Measurements from ENCODE around the gene SLC6A8.
"Not testable (repeated sequence)": the region's sequence is repeated elsewhere in the genome, so short reads cannot be mapped to it uniquely, and the experiment has no call there.

Gene SLC6A8

DNA sequence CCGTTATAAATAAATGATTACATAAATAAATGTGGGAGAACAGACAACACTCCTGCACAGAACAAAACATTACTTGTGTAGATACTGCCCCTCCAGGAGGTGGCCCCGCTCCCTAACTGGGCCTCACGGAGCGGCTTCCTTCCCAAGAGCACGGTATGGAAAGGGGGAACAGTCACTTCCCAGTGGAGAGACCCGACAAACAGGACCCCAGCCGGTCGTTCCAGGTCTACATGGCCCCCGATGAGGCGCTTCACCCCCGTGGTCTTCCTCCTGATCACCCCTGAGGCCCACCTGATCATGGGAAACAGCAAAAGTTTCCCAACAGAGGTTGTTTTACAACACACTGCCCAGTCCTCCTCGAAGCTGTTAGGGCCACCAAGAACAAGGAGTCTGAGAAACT lies 6.6 kb upstream of the SLC6A8 start:
- Mint-ChIP-seq H3K27ac (no peak overlapping the region), H3K27me3 (peaks cover under 1% of the 10 kb centered on the region), H3K9me3 (ENCODE audit: low read depth) (no peaks in the 10 kb centered on the region), H3K36me3 (no peaks in the 10 kb centered on the region), H3K4me1 (ENCODE audit: low read depth) (no peaks in the 10 kb centered on the region), H3K4me3 (no peak overlapping the region)

DNA sequence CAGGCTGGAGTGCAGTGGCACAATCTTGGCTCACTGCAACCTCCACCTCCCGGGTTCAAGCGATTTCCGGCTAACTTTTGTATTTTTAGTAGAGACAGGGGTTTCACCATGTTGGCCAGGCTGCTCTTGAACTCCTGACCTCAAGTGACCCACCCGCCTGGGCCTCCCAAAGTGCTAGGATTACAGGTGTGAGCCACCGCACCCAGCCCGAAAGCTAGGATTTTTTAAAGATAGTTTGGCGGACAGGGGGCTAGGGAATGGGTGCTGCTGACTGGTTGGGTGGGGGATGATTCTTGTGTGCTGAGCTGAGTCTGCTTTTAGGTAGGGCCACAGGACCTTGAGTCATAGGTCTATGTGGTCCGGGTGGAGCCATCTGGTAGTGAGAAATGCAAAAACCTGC lies 4.2 kb upstream of the SLC6A8 start:
- not testable (repeated sequence) for H3K4me1 Mint-ChIP-seq (ENCODE audit: low read depth); H3K27me3 Mint-ChIP-seq; H3K36me3 Mint-ChIP-seq; H3K9me3 Mint-ChIP-seq (ENCODE audit: low read depth); H3K27ac Mint-ChIP-seq; H3K4me3 Mint-ChIP-seq

DNA sequence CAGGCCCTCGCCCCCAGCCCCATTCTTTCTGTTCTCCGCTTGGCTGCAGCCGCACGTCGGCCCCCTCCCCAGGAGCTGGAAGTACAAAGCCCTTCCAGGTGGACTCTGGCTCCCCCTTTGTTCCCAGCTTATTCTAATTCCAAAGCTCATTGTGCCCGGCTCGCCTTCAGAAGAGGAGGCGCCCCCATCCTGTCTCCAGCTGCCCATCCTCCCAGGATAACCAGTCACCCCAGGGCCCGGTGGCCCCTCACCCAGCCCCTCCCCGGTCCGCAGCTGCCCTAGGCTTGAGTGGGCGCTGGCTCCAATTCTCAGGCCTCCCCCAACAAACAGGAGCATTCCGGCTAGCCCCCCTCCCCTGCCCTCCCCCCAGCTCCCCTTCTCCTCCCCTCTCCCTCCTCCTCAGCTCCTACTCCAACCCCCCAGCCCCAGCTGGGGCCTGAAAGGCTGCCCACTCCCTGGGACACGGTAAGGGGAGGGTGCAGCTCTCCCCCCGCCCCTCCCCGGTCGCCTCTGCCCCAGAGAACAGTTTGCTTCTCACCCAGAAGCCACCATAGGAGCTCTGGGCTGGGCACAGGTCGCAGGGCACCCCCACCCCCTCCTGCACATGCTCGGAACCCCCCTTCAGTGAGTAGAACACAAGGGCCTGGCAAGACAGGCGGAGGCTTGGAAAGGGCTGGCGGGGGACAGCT lies 3.1 kb upstream of the SLC6A8 start:
- Mint-ChIP-seq H3K4me1 (ENCODE audit: low read depth) (no peaks in the 10 kb centered on the region), H3K27me3 (no peaks in the 10 kb centered on the region)

DNA sequence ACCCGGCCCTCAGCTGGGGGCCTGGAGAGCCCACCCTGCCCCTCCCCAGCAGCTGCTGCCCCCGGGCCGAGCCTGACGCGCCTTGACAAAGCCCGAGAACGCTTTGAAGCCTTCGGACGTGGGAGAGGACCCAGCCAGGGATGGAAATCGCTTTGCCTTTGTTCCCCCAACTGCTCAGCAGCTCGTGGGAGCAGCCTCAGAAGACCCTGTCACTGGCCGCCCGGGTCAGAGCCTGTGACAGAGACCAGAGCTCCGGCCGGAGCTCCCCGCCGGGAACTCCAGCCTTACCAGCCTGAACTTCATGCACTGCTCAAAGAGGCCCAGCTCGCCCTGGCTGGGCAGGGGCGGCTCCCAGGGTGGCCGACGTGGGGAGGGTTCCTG lies 2.6 kb upstream of the SLC6A8 start:
- no peaks in the 10 kb centered on the region for H3K27me3 Mint-ChIP-seq
- no peaks in the 10 kb centered on the region for H3K36me3 Mint-ChIP-seq
- no peak overlapping the region for H3K27ac Mint-ChIP-seq
- H3K4me1 Mint-ChIP-seq (ENCODE audit: low read depth), result no peaks in the 10 kb centered on the region
- H3K4me3 Mint-ChIP-seq, result no peak overlapping the region
- H3K9me3 Mint-ChIP-seq (ENCODE audit: low read depth), result no peaks in the 10 kb centered on the region

More for the DNA sequence above, 3.1 kb upstream of the SLC6A8 start:
- no peaks in the 10 kb centered on the region for H3K9me3 Mint-ChIP-seq (ENCODE audit: low read depth)
- H3K36me3 Mint-ChIP-seq, result no peaks in the 10 kb centered on the region
- no peak overlapping the region for H3K4me3 Mint-ChIP-seq
- no peak overlapping the region for H3K27ac Mint-ChIP-seq

DNA sequence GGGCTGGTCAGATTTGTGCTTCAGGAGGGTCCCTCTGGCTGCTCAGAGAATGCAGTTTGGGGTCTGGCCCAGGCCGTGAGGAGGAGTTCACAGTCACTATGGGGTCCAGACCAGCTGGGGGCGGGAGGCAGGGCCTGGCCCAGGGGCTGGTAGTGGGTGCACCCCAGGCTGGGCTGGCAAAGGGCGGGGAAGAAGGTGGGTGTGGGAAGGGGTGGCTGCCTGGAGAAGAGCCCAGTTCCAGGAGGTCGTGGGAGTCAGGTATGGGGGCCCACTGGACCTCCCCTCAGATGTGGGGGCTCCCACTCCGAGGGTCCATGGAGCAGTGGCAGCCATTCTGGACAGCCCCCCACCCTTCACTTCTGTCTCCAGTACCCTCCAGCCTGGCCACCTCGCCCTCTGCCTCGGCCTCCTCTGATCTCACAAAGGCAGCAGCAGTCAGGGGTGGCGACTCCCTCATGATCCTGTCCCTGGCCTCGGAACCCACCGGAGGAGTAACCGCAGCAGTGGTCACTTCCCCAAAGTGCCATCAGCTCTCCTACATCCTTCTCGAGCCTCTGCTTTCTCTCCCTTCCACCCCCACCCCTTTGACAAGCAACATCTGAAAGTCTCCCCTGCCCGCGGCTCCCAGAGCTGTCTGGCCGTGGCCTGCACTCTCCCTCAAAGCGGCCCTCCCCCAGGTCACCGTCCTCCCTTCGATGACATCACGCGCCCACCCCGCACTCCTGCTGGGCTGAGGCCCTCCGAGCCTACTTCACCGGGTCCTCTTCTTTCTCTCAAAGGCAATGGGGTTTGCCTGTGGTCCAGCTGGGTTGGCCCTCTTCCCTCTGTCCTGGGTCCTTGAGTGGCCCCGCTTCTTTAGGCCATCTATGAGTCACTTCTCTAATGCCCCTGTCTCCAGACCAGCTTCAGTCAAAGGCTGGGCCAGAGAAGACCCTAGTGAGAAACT lies 1.7 kb upstream of the SLC6A8 start:
- Mint-ChIP-seq H3K4me3 (no peak overlapping the region), H3K9me3 (ENCODE audit: low read depth) (no peaks in the 10 kb centered on the region), H3K27me3 (no peaks in the 10 kb centered on the region), H3K36me3 (no peaks in the 10 kb centered on the region), H3K27ac (no peak overlapping the region), H3K4me1 (ENCODE audit: low read depth) (no peaks in the 10 kb centered on the region)

DNA sequence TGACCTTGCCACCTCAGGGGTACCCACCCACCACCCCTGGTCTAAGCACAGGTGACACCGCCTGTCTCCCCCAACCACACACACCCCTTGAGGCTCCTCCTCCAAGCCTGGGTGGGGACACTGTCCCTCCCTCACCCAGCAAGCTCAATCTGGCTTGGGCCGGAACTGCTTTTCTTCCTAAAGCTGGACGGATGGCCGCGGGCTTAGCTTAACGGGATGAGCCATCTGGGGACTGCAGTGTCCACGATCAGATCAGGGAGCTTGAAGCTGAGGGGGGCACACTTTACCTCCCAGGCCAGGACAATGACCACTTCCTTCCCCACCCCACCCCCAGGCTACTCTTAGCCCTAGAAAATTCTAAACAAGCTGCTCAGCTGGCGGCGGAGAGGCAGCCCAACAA lies 1.0 kb upstream of the SLC6A8 start:
- no peaks in the 10 kb centered on the region for H3K9me3 Mint-ChIP-seq (ENCODE audit: low read depth)
- no peaks in the 10 kb centered on the region for H3K27me3 Mint-ChIP-seq
- no peaks in the 10 kb centered on the region for H3K4me1 Mint-ChIP-seq (ENCODE audit: low read depth)
- no peaks in the 10 kb centered on the region for H3K36me3 Mint-ChIP-seq
- no peak overlapping the region for H3K4me3 Mint-ChIP-seq
- H3K27ac Mint-ChIP-seq, result no peak overlapping the region

DNA sequence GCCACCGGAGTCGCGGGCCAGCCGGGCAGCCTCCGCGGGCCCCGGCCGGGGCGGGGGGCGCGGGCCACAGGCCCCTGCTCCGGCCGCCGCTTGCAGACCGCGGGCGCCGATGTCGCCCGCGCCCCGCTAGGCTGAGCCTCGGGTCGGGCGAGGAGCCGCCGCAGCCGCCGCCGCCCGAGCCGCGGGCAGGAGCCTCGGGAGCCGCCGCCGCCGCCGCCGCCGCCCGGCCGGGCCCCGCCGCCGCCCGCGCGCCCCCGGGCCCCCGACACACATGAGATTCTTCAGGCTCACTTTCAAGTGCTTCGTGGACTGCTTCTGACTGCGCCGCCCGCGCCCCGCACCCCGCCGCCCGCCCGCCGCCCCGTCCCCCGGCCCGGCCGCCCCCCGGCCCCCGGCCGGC lies 345 bp downstream of the SLC6A8 start:
- Mint-ChIP-seq H3K4me1 (ENCODE audit: low read depth) (no peaks in the 10 kb centered on the region), H3K9me3 (ENCODE audit: low read depth) (no peaks in the 10 kb centered on the region), H3K4me3 (no peak overlapping the region), H3K27ac (no peak overlapping the region), H3K27me3 (no peaks in the 10 kb centered on the region), H3K36me3 (no peaks in the 10 kb centered on the region)

DNA sequence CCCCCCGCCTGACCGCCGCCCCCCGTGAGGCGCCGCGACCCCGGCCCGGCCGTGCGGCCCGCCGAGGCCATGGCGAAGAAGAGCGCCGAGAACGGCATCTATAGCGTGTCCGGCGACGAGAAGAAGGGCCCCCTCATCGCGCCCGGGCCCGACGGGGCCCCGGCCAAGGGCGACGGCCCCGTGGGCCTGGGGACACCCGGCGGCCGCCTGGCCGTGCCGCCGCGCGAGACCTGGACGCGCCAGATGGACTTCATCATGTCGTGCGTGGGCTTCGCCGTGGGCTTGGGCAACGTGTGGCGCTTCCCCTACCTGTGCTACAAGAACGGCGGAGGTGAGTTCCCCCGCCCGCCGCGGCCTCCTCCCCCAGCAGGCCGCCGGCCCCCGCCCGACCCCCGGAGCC lies 780 bp downstream of the SLC6A8 start:
- Mint-ChIP-seq H3K4me3 (no peak overlapping the region), H3K9me3 (ENCODE audit: low read depth) (no peaks in the 10 kb centered on the region), H3K27me3 (no peaks in the 10 kb centered on the region), H3K4me1 (ENCODE audit: low read depth) (no peaks in the 10 kb centered on the region), H3K27ac (no peak overlapping the region), H3K36me3 (no peaks in the 10 kb centered on the region)

DNA sequence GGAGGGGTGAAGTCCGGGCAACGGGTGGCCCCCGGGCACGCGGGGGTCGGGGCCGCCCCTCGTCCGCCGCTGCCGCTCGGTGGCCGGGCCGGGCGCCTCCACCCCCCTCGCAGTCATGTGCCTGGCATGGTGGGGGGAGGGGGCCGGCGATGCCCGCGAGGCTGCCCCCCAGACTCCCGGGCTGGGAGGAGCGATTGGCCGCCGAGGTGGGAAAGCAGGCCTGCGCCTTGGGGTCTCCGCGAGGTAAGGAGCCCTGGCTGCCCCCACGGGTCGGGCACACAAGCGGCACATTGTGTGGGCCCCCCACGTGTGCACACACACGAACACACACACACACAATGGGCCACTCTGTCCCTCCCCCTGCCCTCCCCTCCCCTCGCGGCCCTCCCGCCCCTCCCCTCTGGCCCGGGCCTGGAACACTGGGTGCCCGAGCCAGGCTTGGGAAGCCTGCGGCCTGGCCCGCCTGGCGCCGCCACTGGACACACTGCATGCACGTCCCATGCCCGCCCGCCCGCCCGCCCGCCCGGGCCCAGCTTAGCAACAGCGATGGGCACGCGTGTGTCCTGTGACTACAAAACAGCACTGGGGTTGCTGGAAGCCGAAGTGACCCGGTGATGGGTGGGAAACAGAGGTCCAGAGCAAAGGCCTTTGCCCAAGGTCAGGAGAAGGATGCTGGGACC lies 1.3 kb downstream of the SLC6A8 start:
- no peak overlapping the region for H3K27ac Mint-ChIP-seq
- no peaks in the 10 kb centered on the region for H3K9me3 Mint-ChIP-seq (ENCODE audit: low read depth)
- H3K36me3 Mint-ChIP-seq, result no peaks in the 10 kb centered on the region
- no peak overlapping the region for H3K4me3 Mint-ChIP-seq
- H3K4me1 Mint-ChIP-seq (ENCODE audit: low read depth), result no peaks in the 10 kb centered on the region
- no peaks in the 10 kb centered on the region for H3K27me3 Mint-ChIP-seq

DNA sequence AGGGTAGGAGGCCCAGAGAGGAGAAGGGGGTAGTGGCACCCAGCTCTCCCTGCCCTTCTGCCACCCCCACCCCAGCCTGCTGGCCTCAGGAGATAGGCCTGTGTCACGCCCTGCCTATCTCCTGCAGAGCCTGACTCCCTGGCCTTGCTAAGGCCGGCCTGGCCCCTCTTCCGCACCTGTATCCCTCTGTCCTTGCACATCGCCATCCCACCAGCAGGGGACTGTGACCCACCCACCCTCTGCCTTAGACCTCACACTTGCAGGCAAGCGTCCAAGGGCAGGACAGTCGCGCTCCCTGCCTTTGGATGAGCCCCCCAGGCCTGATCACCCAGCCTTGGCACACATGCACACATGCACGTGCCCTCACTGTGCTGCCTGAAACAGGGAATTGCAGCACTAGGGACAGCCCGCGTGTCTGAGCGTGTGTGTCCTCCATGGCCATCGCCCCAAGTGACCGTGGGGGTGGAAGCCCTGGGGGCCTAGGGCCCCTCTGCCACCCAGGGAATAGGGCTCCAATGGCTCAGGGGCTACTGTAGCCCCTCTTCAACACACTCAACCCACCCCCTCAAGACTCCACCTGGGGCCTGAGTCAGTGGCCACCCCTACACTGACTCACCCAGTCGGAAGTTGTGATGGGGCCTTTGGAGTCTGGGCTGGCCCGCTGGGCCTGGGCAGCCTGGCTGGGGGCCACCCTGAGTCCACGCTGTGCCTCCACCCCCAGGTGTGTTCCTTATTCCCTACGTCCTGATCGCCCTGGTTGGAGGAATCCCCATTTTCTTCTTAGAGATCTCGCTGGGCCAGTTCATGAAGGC lies 2.1 kb downstream of the SLC6A8 start:
- H3K27ac Mint-ChIP-seq, result no peak overlapping the region
- no peaks in the 10 kb centered on the region for H3K27me3 Mint-ChIP-seq
- H3K36me3 Mint-ChIP-seq, result no peaks in the 10 kb centered on the region
- no peak overlapping the region for H3K4me3 Mint-ChIP-seq
- H3K4me1 Mint-ChIP-seq (ENCODE audit: low read depth), result no peaks in the 10 kb centered on the region
- H3K9me3 Mint-ChIP-seq (ENCODE audit: low read depth), result no peaks in the 10 kb centered on the region

DNA sequence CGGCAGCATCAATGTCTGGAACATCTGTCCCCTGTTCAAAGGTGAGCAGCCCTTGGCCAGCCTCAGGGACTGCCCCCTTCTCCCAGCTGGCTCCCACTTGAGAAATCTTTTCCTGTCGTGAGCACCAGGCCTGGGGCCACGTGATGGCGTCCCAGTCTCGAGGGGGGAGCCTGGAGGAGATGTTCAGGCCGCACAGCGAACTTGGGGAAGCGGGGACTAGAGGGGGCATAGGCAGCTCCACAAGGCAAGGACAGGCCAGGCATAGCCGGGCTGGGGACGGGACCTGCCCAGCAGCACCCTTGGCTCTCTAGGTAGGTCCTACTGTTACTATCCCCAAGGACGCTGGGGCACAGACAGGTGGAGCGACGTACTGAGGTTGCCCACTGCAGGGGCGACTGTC lies 2.7 kb downstream of the SLC6A8 start:
- no peaks in the 10 kb centered on the region for H3K27me3 Mint-ChIP-seq
- no peak overlapping the region for H3K4me3 Mint-ChIP-seq
- H3K27ac Mint-ChIP-seq, result no peak overlapping the region
- H3K9me3 Mint-ChIP-seq (ENCODE audit: low read depth), result no peaks in the 10 kb centered on the region
- H3K36me3 Mint-ChIP-seq, result no peaks in the 10 kb centered on the region
- H3K4me1 Mint-ChIP-seq (ENCODE audit: low read depth), result no peaks in the 10 kb centered on the region

DNA sequence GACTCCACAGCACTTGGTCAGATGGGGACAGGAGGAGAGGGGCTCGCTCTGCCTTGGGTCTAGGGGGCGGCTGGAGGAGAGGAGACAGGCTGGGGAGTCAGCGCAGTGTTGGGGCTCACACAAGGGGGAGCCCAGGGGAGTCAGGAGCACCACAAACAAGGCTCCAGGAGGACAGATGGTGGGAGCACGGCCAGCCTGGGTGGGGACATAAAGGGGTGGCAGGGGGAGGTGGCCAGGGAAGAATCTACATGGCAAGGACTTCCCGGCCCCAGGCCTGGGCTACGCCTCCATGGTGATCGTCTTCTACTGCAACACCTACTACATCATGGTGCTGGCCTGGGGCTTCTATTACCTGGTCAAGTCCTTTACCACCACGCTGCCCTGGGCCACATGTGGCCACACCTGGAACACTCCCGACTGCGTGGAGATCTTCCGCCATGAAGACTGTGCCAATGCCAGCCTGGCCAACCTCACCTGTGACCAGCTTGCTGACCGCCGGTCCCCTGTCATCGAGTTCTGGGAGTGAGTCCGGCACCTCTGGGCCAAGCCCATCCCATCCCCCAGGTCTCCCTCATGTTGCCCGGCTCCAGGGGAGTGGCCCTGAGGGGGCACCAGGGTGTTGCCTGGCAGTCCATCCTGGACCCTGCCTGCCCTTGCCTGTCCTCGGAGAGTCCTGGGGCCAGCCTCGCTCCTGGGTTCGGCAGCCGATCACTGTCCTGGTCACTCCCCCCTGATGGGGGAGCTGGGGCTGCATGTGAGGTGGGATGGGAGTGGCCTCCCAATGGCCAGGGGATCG lies 3.5 kb downstream of the SLC6A8 start:
- H3K4me1 Mint-ChIP-seq (ENCODE audit: low read depth); H3K36me3 Mint-ChIP-seq; H3K27ac Mint-ChIP-seq; H3K27me3 Mint-ChIP-seq; H3K4me3 Mint-ChIP-seq; H3K9me3 Mint-ChIP-seq (ENCODE audit: low read depth): not testable (repeated sequence)

DNA sequence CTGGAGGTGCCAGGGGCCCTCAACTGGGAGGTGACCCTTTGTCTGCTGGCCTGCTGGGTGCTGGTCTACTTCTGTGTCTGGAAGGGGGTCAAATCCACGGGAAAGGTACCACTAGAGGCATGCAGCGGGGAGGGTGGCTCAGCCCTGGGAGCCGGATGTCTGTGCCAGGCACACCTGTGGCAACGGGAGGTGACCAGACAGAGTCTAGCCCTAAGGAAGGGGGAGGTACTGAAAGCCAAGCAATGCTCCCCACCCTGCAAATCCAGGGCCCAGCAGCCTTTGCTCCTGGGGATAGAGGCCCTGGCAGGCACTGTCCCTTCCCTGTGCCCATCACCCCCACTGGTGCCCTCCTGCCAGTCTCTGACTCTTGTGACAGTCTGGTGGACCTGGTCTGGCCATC lies 4.3 kb downstream of the SLC6A8 start:
- Mint-ChIP-seq H3K4me1 (ENCODE audit: low read depth) (no peaks in the 10 kb centered on the region), H3K27me3 (no peaks in the 10 kb centered on the region), H3K27ac (no peak overlapping the region), H3K9me3 (ENCODE audit: low read depth) (no peaks in the 10 kb centered on the region), H3K36me3 (no peaks in the 10 kb centered on the region), H3K4me3 (no peak overlapping the region)

DNA sequence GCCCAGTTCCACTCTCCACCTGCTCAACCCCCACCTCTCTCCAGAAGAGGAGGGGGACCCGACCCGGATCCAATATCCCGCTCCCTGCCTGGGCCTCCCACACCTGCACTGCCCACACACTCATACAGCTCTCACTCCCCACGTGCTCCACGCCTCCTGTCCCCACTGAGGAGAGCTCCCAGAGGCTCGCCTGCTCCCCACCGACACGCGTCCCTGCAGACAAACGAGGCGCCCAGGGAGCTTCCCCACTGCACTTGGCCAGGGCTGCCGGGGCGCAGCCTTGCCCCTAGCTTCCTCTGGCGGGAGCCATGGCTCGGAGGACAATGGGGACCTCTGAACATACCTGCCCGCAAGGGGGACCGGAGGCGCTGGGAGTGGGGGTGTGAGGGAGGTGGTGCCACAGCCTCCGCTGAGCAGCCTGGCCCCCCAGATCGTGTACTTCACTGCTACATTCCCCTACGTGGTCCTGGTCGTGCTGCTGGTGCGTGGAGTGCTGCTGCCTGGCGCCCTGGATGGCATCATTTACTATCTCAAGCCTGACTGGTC lies 5.0 kb downstream of the SLC6A8 start:
- Mint-ChIP-seq H3K36me3 (no peaks in the 10 kb centered on the region), H3K4me1 (ENCODE audit: low read depth) (no peaks in the 10 kb centered on the region), H3K27ac (no peak overlapping the region), H3K9me3 (ENCODE audit: low read depth) (no peaks in the 10 kb centered on the region), H3K4me3 (no peak overlapping the region), H3K27me3 (no peaks in the 10 kb centered on the region)

All from activated naive CD8-positive, alpha-beta T cell (primary cell).